KG1 (cell line): ENCODE results near the gene UBE2J1.
A peak's percentile ranks its signal among the peaks of the same experiment; 100 is the strongest.

Experiments used
- DNase-seq: peaks from one replicate; lab custom pipeline; 2025; lab: John Stamatoyannopoulos, UW

The UBE2J1 gene

GRCh38 chr6:89364586-89364985 lies 12.1 kb upstream of the UBE2J1 start:
- DNase-seq = no peak

- no peak for DNase-seq
Measured at GRCh38 chr6:89361171-89361570, 8.6 kb upstream of the UBE2J1 start.

GRCh38 chr6:89360415-89360999 lies 8.0 kb upstream of the UBE2J1 start:
- DNase-seq = no peak

DNA sequence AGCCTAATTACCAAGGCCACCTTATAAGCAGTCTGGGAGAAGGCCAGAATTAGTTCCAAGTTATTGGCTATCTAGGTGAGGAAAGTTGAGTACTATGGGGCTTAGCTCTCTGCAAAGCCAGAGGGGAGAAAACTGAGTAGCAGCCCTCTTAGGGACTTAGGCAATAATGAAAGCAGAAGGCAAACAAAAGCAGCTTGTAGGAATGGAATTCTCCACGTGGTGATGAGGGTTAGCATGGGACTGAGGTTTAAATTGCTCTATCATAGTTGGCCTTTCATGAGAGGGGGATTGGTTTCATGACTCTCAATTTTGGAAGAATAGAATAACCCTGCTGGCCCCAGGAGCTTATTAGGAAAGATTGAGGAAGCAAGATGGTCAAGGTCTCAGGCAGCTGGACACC lies 7.0 kb upstream of the UBE2J1 start:
- no peak for DNase-seq

- DNase-seq = peak; percentile 68
Measured at GRCh38 chr6:89357390-89357789, 4.9 kb upstream of the UBE2J1 start.

GRCh38 chr6:89356642-89357170 lies 4.2 kb upstream of the UBE2J1 start:
- no peak for DNase-seq

- DNase-seq = no peak
Measured at GRCh38 chr6:89355511-89356194, 3.1 kb upstream of the UBE2J1 start.

- no peak for DNase-seq
Measured at GRCh38 chr6:89353702-89354392, 1.3 kb upstream of the UBE2J1 start.

- DNase-seq = no peak
Measured at GRCh38 chr6:89353118-89353556, 615 bp upstream of the UBE2J1 start.

DNA sequence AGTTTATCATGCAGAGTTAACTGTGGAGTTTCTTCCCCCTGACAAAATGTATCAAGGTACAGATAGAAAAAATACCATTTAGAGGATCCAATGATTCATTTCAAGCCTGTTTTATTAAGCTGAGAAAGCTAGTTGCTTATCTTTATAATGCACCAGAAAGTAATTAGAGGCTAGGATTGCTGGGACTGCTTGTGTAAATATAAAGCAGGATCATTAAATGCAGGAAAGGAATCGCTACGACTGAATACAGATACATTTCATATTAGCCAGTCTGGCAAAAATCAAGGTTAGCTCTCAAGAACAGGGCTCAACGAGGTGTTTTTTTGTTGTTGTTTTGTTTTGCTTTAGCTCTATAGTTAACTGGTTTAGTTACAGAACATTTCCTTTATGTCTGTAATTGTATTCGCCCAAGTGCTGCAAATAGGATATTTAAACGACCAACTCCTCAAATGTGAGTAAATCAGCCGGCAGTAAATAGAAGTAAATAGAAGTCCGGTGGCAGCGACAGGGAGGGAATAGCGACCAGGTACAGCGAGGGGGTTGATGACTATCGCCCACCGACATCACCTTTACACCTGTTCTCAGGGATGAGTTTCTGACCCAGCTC lies 748 bp downstream of the UBE2J1 start:
- DNase-seq = no peak

- peak; percentile 16 for DNase-seq
Measured at GRCh38 chr6:89350281-89350966, 2.1 kb downstream of the UBE2J1 start.

DNA sequence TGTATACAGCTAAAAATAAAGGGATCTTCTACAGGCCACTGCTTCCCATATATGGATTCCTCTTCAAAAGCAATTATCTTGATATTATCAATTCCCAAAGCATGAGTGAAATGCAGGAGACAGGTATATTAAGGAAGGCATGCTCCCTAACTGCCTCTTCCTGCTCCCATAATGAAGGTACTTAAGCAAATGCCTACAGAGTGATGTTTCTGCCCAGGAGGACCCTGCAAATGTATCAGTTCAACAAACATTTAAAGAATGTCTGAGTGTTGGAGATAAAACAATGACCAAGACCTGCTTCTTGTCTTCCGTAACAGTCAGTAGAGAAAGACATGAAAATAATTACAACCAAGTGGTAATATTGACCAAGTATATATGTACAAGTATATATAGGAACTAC lies 4.2 kb downstream of the UBE2J1 start:
- no peak for DNase-seq

- no peak for DNase-seq
Measured at GRCh38 chr6:89347825-89348224, 4.7 kb downstream of the UBE2J1 start.

DNA sequence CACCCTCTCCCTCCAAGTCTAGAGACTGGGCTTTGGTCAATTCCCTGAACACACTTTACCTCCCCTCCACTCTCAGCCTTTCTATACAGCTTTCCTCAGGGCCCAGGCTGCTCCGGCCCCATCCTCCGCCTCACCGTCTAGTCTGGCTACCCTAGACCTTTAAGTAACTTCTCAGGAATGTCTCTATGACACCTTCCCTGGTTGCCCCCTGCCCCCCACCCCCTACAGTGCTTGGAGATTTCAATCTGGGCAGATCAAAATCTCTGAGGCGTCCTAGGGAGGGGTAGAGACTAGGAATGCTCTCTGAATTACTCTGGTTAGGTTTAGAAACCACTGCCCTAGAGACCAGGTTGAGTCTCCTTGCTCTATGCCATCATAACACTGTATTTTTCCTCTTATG lies 6.1 kb downstream of the UBE2J1 start:
- DNase-seq = no peak

DNA sequence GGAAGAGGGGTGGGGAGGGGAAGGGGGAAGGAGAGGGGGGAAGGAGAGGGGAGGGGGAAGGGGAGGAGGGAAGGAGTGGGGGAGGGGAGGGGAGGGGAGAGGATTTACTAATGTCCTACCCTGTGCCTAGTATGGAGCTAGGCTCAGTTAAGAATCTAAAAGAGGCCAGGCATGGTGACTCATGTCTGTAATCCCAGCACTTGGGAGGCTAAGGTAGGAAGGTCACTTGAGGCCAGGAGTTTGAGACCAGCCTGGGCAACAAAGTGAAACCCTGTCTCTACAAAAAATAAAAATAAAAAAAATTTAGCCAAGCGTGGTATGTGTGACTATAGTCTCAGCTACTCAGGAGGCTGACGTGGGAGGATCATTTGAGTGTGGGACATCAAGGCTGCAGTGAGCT lies 13.0 kb downstream of the UBE2J1 start:
- no peak for DNase-seq

DNA sequence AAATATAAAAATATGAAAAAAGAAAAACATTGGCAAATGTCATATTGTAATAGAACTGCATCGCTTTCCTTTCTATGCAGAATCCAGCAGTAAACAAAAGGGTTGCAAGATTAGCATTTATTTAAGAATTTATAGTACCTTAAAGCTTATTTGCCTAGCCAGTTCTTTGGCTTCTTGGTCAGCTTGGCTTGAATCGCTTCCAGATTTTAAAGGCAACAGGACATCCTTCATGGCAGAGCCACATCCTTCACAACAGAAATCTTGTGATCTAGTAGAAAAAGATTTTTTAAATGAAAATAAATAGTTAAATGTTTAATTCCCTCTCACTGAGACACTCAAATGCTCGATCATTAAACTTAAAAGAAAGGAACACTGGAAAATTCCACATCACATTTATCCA lies 17.4 kb downstream of the UBE2J1 start:
- DNase-seq = no peak

- no peak for DNase-seq
Measured at GRCh38 chr6:89330910-89331309, 21.6 kb downstream of the UBE2J1 start.

DNA sequence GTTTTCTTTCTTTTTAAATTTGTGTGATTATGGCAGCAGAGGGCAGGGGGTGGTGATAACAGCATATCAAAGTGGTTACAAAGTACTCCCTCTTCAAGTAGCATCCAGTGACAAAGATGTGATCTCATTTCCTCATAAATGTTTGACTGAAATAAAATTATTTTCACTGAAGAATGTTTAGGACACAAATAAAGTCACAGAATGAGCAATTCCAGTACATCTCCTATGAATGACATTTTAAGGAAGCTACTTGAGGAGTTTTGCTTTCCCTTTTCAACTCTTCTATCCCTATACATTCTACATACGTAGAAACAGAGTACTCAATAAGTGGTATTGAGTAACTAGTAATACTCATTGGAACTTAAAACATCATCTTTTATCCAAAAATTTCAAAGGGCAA lies 23.5 kb downstream of the UBE2J1 start:
- DNase-seq = no peak

DNA sequence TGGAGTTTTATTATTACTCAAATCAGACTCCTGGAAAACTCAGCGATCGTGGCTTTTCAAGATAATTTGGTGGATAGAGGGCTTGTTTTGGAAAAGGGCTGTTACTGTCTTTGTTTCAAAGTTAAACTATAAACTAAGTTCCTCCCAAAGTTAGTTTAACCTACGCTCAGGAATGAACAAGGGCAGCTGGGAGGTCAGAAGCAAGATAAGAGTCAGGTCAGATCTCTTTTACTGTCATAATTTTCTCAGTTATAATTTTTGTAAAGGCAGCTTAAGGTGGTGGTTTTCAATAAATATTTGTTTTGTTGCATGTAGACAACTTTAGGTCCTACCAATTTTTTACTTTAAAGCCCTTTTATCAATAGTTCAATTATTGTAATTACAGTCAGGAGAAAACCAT lies 28.2 kb downstream of the UBE2J1 start:
- no peak for DNase-seq

GRCh38 chr6:89323511-89323971 lies 29.0 kb downstream of the UBE2J1 start:
- DNase-seq = no peak

DNA sequence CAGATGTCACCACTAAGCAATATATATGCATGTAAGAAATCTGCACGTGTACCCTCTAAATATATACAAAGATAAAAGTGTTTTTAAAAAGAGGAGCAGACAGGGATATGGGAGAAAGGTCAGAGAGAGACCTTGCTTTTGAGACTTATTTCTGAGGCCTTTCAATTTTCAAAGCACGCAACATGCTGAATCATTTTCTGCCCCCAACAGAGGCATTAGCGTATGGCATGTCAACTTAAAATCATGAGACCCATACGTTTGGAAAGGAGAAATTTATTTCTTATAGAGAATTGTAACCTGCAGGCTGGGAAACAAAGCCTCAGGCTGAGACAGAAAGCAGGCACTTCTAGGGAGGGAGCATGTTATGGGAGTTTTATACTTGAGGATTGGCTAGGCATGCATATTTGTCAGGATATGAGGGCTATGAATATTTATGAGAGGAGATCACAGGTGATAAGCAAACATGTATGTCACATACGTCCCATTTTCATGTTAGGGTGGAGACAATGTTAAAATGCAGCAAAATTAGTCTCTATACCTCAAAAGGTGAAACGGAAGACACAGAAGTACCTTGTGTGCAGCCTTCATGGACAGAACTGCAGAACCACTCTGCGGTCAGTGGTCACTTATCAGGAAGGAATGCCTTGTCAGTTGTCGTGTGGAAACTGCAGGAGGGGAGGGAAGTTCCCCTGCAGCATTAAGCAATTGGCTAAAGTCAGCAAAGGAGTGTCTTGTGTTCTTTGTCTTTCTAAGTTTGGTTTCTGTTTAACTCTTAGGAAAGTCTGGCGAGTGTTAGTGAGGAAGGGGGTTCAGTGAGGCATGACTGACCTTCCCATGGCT lies 31.2 kb downstream of the UBE2J1 start:
- DNase-seq = no peak
